MM.1S (cell line): Measurements from ENCODE around the gene UNC5A.

Source experiments
- DNase-seq: peaks from one replicate; pipeline ENCODE4 v3.0.0-alpha.2; 2015
- H2AFZ ChIP-seq: fragments of 300-600 bp; sonication (generic); 2 replicates; pipeline ENCODE4 v1.6.0; 2016; ENCODE audit warnings: antibody characterized with exemption, low read length
- H3F3A ChIP-seq: fragments of 300-600 bp; sonication (generic); 2 replicates; pipeline ENCODE4 v1.6.1; 2016; ENCODE audit warnings: mild to moderate bottlenecking, antibody characterized with exemption, low read length, moderate library complexity, mixed read lengths; ENCODE audit not compliant: insufficient read depth
- H3K27ac ChIP-seq: fragments of 300-600 bp; sonication (generic); 2 replicates; pipeline ENCODE4 v1.5.1; 2016; ENCODE audit warnings: mild to moderate bottlenecking, low read length
- H3K27me3 ChIP-seq: fragments of 300-600 bp; sonication (generic); replicated peaks from 2 replicates; pipeline ENCODE4 v1.6.0; 2016; ENCODE audit warnings: low read length; ENCODE audit not compliant: insufficient read depth
- H3K36me3 ChIP-seq: fragments of 300-600 bp; sonication (generic); replicated peaks from 2 replicates; pipeline ENCODE4 v1.6.1; 2016; ENCODE audit warnings: mild to moderate bottlenecking, low read length, mixed read lengths; ENCODE audit not compliant: insufficient read depth
- H3K4me1 ChIP-seq: fragments of 300-600 bp; sonication (generic); 2 replicates; pipeline ENCODE4 v1.6.1; 2016; ENCODE audit warnings: low read length, mixed read lengths
- H3K4me2 ChIP-seq: fragments of 300-600 bp; sonication (generic); 2 replicates; pipeline ENCODE4 v1.6.0; 2016; ENCODE audit warnings: low read depth, low read length
- H3K4me3 ChIP-seq: fragments of 300-600 bp; sonication (generic); 2 replicates; pipeline ENCODE4 v1.5.1; 2016; ENCODE audit warnings: low read length, mixed read lengths
- H3K79me2 ChIP-seq: fragments of 300-600 bp; sonication (generic); 2 replicates; pipeline ENCODE4 v1.6.1; 2016; ENCODE audit warnings: mixed run types, low read length, mixed read lengths
- H3K9ac ChIP-seq: fragments of 300-600 bp; sonication (generic); 2 replicates; pipeline ENCODE4 v1.6.1; 2016; ENCODE audit warnings: low read length, mixed read lengths
- H3K9me2 ChIP-seq: fragments of 300-600 bp; sonication (generic); replicated peaks from 2 replicates; pipeline ENCODE4 v1.6.1; 2016; ENCODE audit warnings: mild to moderate bottlenecking, low read length, mixed read lengths; ENCODE audit not compliant: insufficient read depth
- H3K9me3 ChIP-seq: fragments of 300-600 bp; sonication (generic); replicated peaks from 2 replicates; pipeline ENCODE4 v1.6.1; 2016; ENCODE audit warnings: mild to moderate bottlenecking, low read length, mixed read lengths; ENCODE audit not compliant: insufficient read depth
- H4K20me1 ChIP-seq: fragments of 300-600 bp; sonication (generic); 2 replicates; pipeline ENCODE4 v1.6.1; 2016; ENCODE audit warnings: mild to moderate bottlenecking, low read length, moderate library complexity, mixed read lengths; ENCODE audit not compliant: insufficient read depth
- CTCF ChIP-seq: fragments of 300-600 bp; sonication (generic); IDR thresholded peaks from 2 replicates; pipeline ENCODE4 v1.5.1; 2016; ENCODE audit warnings: antibody characterized with exemption, low read length, mixed read lengths
- EZH2 ChIP-seq: fragments of 300-600 bp; sonication (generic); optimal IDR thresholded peaks from 2 replicates; pipeline ENCODE3; 2017; ENCODE audit warnings: low read depth, mild to moderate bottlenecking, antibody characterized with exemption, low read length, mixed read lengths
- EZH2phosphoT487 ChIP-seq: fragments of 300-600 bp; sonication (generic); IDR thresholded peaks from 2 replicates; pipeline ENCODE4 v1.6.1; 2018; ENCODE audit warnings: antibody characterized with exemption, low read length

UNC5A gene

GRCh38 chr5:176770431-176770830, 39.9 kb upstream of the UNC5A start:
- Histone ChIP-seq H3K4me2 (no peak overlapping the region), H3K4me3 (no peak overlapping the region), H3K27me3 (peaks cover 87% of the 10 kb centered on the region), H3K27ac (no peak overlapping the region), H2AFZ (no peak overlapping the region), H4K20me1 (no peaks in the 10 kb centered on the region), H3K9ac (no peak overlapping the region), H3K36me3 (no peaks in the 10 kb centered on the region), H3K9me3 (no peaks in the 10 kb centered on the region), H3K4me1 (no peaks in the 10 kb centered on the region), H3K9me2 (no peaks in the 10 kb centered on the region), H3K79me2 (no peaks in the 10 kb centered on the region), H3F3A (no peaks in the 10 kb centered on the region)
- no peak for DNase-seq
- TF ChIP-seq CTCF, result no peak
- no peak for TF ChIP-seq EZH2
- TF ChIP-seq EZH2phosphoT487, result no peak

- peaks cover 87% of the 10 kb centered on the region for H3K27me3 ChIP-seq
- no peak overlapping the region for H3K4me3 ChIP-seq
These were observed 39.1 kb upstream of the UNC5A start for GRCh38 chr5:176771102-176771845.

GRCh38 chr5:176772271-176773210, 37.8 kb upstream of the UNC5A start:
- H2AFZ ChIP-seq, result no peak overlapping the region
- H3K4me3 ChIP-seq, result no peak overlapping the region
- DNase-seq, result no peak
- no peaks in the 10 kb centered on the region for H4K20me1 ChIP-seq
- H3K9ac ChIP-seq, result no peak overlapping the region
- no peaks in the 10 kb centered on the region for H3K9me2 ChIP-seq
- no peaks in the 10 kb centered on the region for H3K79me2 ChIP-seq
- H3K27me3 ChIP-seq, result peaks cover 89% of the 10 kb centered on the region
- H3K36me3 ChIP-seq, result no peaks in the 10 kb centered on the region
- H3K27ac ChIP-seq, result no peak overlapping the region
- no peak overlapping the region for H3K4me2 ChIP-seq
- H3F3A ChIP-seq, result no peaks in the 10 kb centered on the region
- TF ChIP-seq EZH2 (no peak), EZH2phosphoT487 (no peak), CTCF (no peak)
- no peaks in the 10 kb centered on the region for H3K9me3 ChIP-seq
- H3K4me1 ChIP-seq, result no peaks in the 10 kb centered on the region

More at GRCh38 chr5:176771102-176771845, 39.1 kb upstream of the UNC5A start:
- Histone ChIP-seq H3K4me2 (no peak overlapping the region), H3K4me1 (no peaks in the 10 kb centered on the region), H3K9me2 (no peaks in the 10 kb centered on the region), H3F3A (no peaks in the 10 kb centered on the region), H4K20me1 (no peaks in the 10 kb centered on the region), H3K79me2 (no peaks in the 10 kb centered on the region), H3K9ac (no peak overlapping the region), H3K9me3 (no peaks in the 10 kb centered on the region), H3K36me3 (no peaks in the 10 kb centered on the region), H3K27ac (no peak overlapping the region), H2AFZ (no peak overlapping the region)
- no peak for TF ChIP-seq EZH2phosphoT487
- no peak for TF ChIP-seq EZH2
- TF ChIP-seq CTCF, result no peak
- DNase-seq, result no peak
